Hepatocyte (in vitro differentiated cells): ENCODE measurements around the gene CFAP161. TPM values are rescaled to one million over a fixed set of nuclear protein-coding genes. Genes with fewer than 3 reads are reported as not detected.

Source experiments
- DNase-seq: peaks from one replicate; pipeline ENCODE4 v3.0.0-alpha.2; 2016; ENCODE audit warnings: low spot score
- H2AFZ ChIP-seq: fragments of 200-600 bp; sonication (generic); 2 replicates; pipeline ENCODE4 v1.6.0; 2016; ENCODE audit warnings: antibody characterized with exemption, mild to moderate bottlenecking
- H3K27ac ChIP-seq: fragments of 200-600 bp; sonication (generic); 2 replicates; pipeline ENCODE4 v1.5.1; 2016; ENCODE audit warnings: mild to moderate bottlenecking
- H3K27me3 ChIP-seq: fragments of 200-600 bp; sonication (generic); 2 replicates; pipeline ENCODE4 v1.6.1; 2016
- H3K36me3 ChIP-seq: fragments of 200-600 bp; sonication (generic); replicated peaks from 2 replicates; pipeline ENCODE4 v1.5.1; 2016; ENCODE audit warnings: low read depth; ENCODE audit not compliant: insufficient read depth
- H3K4me1 ChIP-seq: fragments of 200-600 bp; sonication (generic); 2 replicates; pipeline ENCODE4 v1.5.1; 2016; ENCODE audit warnings: mild to moderate bottlenecking, moderate library complexity; ENCODE audit not compliant: insufficient read depth
- H3K4me2 ChIP-seq: fragments of 200-600 bp; sonication (generic); 2 replicates; pipeline ENCODE4 v1.6.0; 2016
- H3K4me3 ChIP-seq: fragments of 200-600 bp; sonication (generic); 2 replicates; pipeline ENCODE4 v1.5.1; 2016; ENCODE audit warnings: mild to moderate bottlenecking
- H3K79me2 ChIP-seq: fragments of 200-600 bp; sonication (generic); 2 replicates; pipeline ENCODE4 v1.6.0; 2017; ENCODE audit warnings: mild to moderate bottlenecking
- H3K9me2 ChIP-seq: fragments of 200-600 bp; sonication (generic); replicated peaks from 2 replicates; pipeline ENCODE4 v1.6.0; 2017; ENCODE audit warnings: mild to moderate bottlenecking; ENCODE audit not compliant: insufficient read depth
- H3K9me3 ChIP-seq: fragments of 200-600 bp; sonication (generic); 2 replicates; pipeline ENCODE4 v1.5.1; 2016; ENCODE audit warnings: low read depth, mild to moderate bottlenecking
- H4K20me1 ChIP-seq: fragments of 200-600 bp; sonication (generic); 2 replicates; pipeline ENCODE4 v1.6.0; 2016; ENCODE audit warnings: mild to moderate bottlenecking; ENCODE audit not compliant: insufficient read depth, poor library complexity, severe bottlenecking
- EZH2 ChIP-seq: fragments of 200-600 bp; sonication (generic); IDR thresholded peaks from 2 replicates; pipeline ENCODE4 v1.6.1; 2016; ENCODE audit warnings: antibody characterized with exemption, mild to moderate bottlenecking, borderline replicate concordance
- EZH2phosphoT487 ChIP-seq: fragments of 200-600 bp; sonication (generic); IDR thresholded peaks from one replicate; pipeline ENCODE4 v1.6.1; 2018; ENCODE audit warnings: antibody characterized with exemption, mild to moderate bottlenecking, low read depth, moderate library complexity; ENCODE audit not compliant: unreplicated experiment, severe bottlenecking
- WGBS: methylation state at CpG from one replicate; pipeline ENCODE4 v1.1.6; 2016; ENCODE audit warnings: low lambda C conversion rate; ENCODE audit errors: missing lambda C conversion rate; 5-methylcytosine and 5-hydroxymethylcytosine counted together
- polyA plus RNA-seq: library from polyadenylated mRNA; unstranded; fragments of >200 nt; fragmentation: Nextera tagmentation; extraction: Ambion mirVana; gene quantifications from 2 replicates; pipeline ENCODE4 v1.2.1, GENCODE V29; 2016
- total RNA-seq: library from RNA; depleted of rRNA; stranded (reverse); fragments of >200 nt; gene quantifications from 2 replicates; pipeline ENCODE4 v1.2.3, GENCODE V29; 2014
- TF ChIP-seq, protein P1 (sequence below): fragments of 200-600 bp; sonication (generic); IDR thresholded peaks from 2 replicates; pipeline ENCODE4 v1.5.1; 2016; ENCODE audit warnings: antibody characterized with exemption, mild to moderate bottlenecking; ENCODE audit not compliant: poor library complexity

CFAP161 gene
- total and polyA plus RNA-seq, 2 experiments from 2014 or later, result 0.81 TPM; not detected in 1

DNA sequence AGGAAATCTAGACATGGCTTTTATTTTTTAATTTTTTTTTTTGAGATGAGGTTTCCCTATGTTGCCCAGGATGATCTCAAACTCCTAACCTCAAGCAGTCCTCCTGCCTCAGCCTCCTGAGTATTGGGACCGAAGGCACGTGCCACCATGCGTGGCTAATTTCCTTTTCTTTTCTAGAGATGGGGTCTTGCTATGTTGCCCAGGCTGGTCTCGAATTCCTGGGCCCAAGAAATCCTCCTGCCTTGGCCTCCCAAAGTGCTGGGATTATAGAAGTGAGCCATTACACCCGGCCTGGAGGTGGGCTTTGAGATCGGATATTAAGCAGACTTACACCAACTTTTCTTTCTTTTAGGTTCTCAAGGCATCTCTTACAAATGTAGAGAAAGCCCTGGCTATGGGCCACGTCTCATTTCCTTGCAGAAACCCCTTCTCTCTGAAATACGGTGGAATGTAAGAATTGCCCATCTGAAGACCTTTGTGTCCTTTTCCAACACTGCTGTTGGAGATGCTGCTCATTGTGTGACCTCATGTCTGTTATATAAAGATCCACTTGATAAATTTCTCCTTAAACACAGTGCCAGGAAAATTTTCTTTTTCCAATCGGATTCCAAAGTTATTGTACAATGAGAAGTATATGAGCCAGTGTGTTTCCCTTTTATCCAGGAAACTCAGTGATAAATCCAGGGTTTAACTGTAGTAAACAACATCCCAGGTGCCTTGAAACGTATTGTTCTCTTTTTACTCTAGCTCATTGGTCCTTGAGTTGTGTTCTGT is 36.8 kb upstream of the CFAP161 start:
- no peaks in the 10 kb centered on the region for H3K9me3 ChIP-seq
- H3K4me2 ChIP-seq, result no peak overlapping the region
- no peak overlapping the region for H2AFZ ChIP-seq
- no peak for DNase-seq
- H4K20me1 ChIP-seq, result no peaks in the 10 kb centered on the region
- no peaks in the 10 kb centered on the region for H3K36me3 ChIP-seq
- no peaks in the 10 kb centered on the region for H3K9me2 ChIP-seq
- H3K27ac ChIP-seq, result no peak overlapping the region
- no peaks in the 10 kb centered on the region for H3K79me2 ChIP-seq
- H3K4me1 ChIP-seq, result no peaks in the 10 kb centered on the region
- TF ChIP-seq, protein P1, sequence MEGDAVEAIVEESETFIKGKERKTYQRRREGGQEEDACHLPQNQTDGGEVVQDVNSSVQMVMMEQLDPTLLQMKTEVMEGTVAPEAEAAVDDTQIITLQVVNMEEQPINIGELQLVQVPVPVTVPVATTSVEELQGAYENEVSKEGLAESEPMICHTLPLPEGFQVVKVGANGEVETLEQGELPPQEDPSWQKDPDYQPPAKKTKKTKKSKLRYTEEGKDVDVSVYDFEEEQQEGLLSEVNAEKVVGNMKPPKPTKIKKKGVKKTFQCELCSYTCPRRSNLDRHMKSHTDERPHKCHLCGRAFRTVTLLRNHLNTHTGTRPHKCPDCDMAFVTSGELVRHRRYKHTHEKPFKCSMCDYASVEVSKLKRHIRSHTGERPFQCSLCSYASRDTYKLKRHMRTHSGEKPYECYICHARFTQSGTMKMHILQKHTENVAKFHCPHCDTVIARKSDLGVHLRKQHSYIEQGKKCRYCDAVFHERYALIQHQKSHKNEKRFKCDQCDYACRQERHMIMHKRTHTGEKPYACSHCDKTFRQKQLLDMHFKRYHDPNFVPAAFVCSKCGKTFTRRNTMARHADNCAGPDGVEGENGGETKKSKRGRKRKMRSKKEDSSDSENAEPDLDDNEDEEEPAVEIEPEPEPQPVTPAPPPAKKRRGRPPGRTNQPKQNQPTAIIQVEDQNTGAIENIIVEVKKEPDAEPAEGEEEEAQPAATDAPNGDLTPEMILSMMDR, result no peak
- no peak for TF ChIP-seq EZH2
- TF ChIP-seq EZH2phosphoT487, result no peak
- WGBS, result 80% methylated on average over 10 of the region's 10 CpGs
- peaks cover 16% of the 10 kb centered on the region for H3K27me3 ChIP-seq
- no peak overlapping the region for H3K4me3 ChIP-seq

DNA sequence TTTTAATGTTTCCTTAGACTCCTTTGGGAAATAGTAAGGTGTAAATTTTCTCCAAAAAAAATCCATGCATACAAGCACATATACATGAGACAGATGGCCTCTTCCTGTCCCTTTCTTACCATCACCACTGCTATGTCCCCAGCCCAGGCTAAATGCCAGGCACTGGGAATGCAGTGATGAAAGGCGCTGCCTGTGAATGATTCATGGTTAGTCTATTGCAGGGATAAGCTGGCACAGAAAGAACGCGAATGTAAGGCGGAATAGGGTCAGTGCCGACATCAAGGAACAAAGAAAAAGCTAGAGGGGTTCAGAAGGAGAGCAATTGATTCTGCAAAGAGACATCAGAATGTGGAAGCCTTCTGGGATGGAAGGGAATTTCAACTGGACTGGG is 36.2 kb upstream of the CFAP161 start:
- 89% methylated on average over 5 of the region's 5 CpGs for WGBS

DNA sequence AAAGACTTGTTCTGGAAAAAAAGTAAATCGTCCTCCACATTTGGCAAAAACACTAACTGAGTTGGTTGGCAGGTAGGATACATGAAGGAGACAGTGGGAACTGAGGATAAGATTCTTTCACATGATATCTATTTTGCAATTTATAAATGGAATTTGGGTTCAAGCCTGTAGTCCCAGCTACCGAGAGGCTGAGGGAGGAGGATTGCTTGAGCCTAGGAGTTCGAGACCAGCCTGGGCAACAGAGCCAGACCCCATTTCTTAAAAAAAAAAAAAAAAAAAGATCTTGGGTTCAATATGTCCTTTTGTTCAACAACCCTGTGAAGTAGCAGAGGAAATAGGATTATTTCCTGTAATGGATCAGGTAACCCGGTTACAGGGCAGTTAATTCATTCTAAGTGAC is 35.7 kb upstream of the CFAP161 start:
- 78% methylated on average over 4 of the region's 4 CpGs for WGBS
- DNase-seq, result no peak
- no peaks in the 10 kb centered on the region for H3K4me1 ChIP-seq
- H3K27me3 ChIP-seq, result peaks cover 16% of the 10 kb centered on the region
- TF ChIP-seq EZH2phosphoT487 (no peak), EZH2 (no peak)
- TF ChIP-seq, protein P1, result no peak
- no peak overlapping the region for H3K4me3 ChIP-seq
- H3K4me2 ChIP-seq, result no peak overlapping the region
- H3K36me3 ChIP-seq, result no peaks in the 10 kb centered on the region
- no peaks in the 10 kb centered on the region for H4K20me1 ChIP-seq
- no peaks in the 10 kb centered on the region for H3K9me2 ChIP-seq
- no peaks in the 10 kb centered on the region for H3K9me3 ChIP-seq
- H2AFZ ChIP-seq, result no peak overlapping the region
- no peaks in the 10 kb centered on the region for H3K79me2 ChIP-seq
- H3K27ac ChIP-seq, result no peak overlapping the region

More for the DNA sequence above, 36.2 kb upstream of the CFAP161 start:
- DNase-seq, result no peak
- Histone ChIP-seq H3K79me2 (no peaks in the 10 kb centered on the region), H3K9me2 (no peaks in the 10 kb centered on the region), H3K27ac (no peak overlapping the region), H3K4me2 (no peak overlapping the region), H3K27me3 (peaks cover 16% of the 10 kb centered on the region), H3K4me1 (no peaks in the 10 kb centered on the region), H3K4me3 (no peak overlapping the region), H4K20me1 (no peaks in the 10 kb centered on the region), H3K9me3 (no peaks in the 10 kb centered on the region), H2AFZ (no peak overlapping the region), H3K36me3 (no peaks in the 10 kb centered on the region)
- TF ChIP-seq, protein P1, result no peak
- TF ChIP-seq EZH2, result no peak
- TF ChIP-seq EZH2phosphoT487, result no peak
